ENCODE results near the gene ADRM1.
A peak's percentile ranks its signal among the peaks of the same experiment; 100 is the strongest.

The ADRM1 gene, protein sequence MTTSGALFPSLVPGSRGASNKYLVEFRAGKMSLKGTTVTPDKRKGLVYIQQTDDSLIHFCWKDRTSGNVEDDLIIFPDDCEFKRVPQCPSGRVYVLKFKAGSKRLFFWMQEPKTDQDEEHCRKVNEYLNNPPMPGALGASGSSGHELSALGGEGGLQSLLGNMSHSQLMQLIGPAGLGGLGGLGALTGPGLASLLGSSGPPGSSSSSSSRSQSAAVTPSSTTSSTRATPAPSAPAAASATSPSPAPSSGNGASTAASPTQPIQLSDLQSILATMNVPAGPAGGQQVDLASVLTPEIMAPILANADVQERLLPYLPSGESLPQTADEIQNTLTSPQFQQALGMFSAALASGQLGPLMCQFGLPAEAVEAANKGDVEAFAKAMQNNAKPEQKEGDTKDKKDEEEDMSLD

DNA sequence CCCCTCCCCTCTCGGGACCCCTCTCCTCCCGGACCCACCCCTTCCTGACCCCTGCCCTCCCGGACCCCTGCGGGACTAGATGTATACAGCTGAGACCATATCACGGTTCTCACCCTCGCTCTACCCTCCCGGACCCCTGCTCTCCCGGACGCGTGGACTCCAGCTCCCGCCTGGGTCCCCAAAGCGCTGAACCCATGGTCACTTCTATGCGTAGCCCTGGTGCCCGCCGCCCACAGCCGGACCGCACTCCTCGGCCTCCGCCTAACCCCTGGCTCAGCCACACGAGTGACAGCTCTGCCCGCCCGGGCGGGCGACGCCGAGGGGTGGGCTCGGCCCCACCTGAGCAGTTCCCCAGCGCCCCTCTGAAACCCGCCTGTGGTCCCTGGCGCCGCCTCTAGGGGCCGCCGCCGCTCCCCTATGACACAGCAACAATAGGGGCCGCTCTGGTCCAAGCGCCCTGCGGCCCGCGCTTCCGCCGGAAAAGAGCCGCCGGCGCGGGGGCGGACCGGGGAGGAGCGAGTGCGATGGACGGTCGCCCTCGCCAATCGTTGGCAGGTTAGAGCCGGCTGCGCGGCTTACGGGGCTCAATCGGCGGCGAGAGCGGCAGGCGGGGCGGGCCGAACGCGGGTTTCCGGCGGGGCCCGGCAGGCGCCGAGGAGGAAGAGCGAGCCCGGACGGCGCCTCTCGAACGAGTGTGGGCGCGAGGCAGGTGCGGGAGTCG lies at the start of gene ADRM1:
Gene ADRM1, plus strand, starts transcription at position 657 of the 721 bp plus-strand sequence. CDS start 572 bp downstream, outside the sequence.
- peak; percentile 93 to 94 for DNase-seq (ENCODE audit: low read depth in 2 of 2)

DNA sequence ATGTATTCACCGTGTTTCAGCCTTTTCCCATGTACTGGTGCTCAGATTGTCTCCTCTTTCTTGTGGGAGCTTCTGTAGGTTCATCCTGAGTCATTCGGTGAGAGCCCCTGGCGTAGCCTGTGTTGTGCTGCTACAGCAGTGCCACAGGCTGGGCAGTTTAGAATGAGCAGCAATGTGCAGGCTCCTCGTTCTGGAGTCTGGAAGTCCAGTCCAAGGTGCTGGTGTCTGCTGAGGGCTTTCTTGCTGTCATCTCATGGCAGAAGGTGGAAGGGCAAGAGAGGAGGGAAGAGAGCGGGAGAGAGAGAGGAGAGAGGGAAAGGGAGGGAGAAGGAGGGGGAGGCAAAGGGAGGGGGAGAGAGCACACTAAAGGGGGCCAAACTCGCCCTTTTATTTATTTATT lies 49.4 kb upstream of the ADRM1 start:
- DNase-seq (ENCODE audit: low read depth in 2 of 2) = no peak

DNA sequence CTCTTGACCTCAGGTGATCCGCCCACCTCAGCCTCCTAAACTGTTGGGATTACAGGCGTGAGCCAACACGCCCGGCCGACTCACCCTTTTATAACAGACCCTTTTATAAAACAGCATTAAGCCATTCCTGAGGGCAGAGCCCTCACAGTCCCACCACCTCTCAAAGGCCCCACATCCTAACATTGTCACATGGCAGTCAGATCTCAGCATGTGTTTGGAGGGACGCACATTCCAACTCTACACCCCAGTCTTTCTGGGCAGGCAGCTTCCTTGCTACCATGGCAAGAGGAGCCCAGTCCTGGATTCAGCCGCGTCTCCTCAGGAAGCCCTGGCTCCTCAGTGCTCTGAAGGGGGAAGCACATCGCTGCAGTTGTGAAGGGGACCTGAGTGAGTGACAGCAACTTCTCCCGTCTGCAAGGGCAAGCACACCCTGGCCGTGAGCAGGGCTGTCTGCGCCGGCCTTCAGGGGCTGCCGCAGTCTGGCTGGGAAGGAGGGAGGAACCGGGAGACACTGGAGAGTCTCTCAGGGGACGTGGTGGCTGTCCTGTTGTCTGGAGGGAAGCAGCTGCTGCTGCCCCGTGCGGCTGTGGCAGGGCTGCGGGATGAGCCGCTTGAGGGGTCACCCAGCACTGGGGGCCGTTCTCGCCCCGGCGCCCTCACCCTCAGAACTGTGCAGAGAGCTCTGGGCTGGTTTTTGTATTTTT lies 48.6 kb upstream of the ADRM1 start:
- no peak for DNase-seq (ENCODE audit: low read depth in 2 of 2)

DNA sequence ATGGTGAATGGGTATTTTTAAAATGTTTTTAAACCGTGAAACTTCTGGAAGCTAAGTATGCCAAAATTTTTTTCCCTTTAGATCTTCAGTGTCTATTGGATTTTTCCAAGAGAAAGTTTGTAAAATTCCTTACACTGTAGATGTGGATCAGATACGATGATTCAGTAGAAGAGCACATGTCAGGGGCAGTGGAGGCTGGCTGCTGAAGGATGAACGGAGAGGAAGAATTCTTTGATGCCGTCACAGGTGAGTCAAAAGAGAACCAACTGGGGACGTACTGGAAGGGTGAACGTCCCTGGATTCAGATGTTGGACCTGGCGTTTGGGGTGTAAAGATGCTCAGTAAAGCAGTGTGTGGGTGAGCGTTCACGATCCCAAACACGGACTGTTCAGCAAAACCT lies 46.8 kb upstream of the ADRM1 start:
- no peak for DNase-seq (ENCODE audit: low read depth in 2 of 2)

DNA sequence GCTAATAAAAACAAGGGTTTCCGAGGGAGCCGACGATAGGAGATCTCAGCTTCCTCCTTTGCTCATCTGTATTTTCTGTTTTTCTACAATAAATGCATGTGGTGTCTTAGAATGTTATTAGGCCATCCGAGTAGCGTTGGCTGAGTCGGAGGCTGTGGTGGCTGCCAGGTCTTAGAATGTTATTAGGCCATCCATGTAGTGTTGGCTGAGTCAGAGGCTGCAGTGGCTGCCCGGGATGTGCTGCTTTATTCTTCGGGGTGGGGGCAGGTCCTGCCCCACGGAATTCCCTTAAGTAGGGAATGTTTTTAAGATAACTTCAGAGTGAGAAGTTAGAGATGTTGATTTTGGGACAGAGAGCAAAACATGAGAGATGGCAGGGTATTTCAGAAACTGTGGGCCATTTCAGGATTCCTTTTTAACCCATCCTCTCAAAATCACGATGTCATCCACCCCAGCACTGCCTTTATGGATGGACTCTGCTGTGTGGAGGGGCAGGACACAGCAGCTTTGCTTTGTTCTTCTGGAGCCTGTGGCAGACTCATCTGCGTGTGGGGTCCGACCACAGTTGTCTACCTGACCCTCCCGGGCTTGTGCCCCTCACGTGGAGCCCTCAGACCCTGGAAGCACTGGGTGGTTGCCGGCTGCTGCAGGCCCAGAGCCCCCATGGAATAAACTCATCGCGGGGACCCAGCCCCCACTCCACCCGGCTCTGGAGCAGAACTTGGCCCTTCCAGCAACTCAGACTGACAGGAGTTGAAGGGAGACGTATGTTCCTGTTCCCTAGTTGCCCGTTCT lies 44.1 kb upstream of the ADRM1 start:
- DNase-seq (ENCODE audit: low read depth in 2 of 2) = no peak

DNA sequence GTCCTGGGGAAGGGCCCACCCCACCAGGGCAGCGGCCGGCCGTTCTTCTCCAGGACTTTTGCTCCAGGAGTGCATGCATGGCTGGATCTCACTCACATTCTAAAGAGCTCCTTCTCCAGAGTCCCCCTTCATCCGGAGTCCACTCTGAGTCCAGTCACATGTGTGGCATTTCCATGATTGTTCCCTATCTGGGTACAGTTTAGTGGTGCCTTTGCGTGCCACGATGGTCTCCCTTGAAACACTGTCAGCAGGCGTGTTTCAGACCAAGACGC lies 43.6 kb upstream of the ADRM1 start:
- no peak for DNase-seq (ENCODE audit: low read depth in 2 of 2)

DNA sequence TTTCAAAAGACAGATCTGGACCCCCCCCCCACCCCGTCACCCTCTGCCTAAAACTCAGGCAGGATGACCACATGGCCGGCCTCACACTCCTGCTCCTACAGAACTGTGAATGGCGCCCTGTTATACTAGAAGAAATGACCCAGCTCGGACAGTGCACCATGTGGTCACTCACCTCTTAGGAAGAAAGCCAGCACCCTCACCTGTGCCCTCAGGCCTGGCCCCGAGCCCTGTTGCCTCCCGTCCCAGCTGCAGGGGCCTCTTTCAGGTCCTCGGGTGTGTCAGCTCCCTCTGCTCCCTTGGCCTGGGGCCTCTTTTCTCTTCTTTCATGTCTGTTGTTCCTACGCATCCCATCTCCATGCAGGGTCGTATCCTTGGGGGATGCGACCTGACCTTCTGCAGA lies 40.7 kb upstream of the ADRM1 start:
- DNase-seq (ENCODE audit: low read depth in 2 of 2) = no peak

DNA sequence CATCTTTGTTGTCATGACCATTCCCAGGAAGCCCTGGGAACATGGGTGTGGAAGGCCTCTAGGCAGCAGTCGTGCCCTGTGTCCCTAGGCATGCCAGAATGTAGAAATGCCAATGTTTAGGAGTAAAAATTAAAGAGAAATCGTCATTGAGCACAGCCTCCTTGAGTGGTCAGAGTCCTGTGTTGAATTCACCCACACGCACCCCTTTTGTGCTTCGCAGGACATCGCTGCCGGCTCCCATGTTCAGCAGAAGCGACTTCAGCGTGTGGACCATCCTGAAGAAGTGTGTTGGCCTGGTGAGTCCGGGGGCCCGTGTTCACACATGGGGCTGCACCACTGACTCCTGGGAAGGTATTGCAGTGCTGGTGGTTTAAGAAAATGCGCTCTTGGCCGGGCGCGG lies 39.4 kb upstream of the ADRM1 start:
- no peak for DNase-seq (ENCODE audit: low read depth in 2 of 2)

DNA sequence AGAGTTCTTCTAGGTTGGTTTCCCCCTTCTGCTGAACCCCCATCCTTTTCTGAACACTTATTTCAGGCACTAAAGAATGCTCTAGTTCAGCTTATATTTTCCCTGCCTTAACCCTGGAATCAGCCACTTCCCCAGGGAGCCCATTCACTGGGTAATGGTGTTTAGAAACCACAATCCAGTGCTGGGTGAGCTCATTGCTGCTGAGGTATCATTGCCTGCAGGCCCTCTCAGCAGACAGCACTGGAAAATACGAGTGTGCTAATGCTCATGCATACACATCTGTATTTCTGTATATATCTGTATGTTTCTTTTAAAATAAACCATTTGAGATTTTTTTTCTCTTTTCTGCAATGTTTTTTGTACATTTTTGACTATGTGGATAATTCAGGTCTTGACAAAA lies 37.4 kb upstream of the ADRM1 start:
- DNase-seq (ENCODE audit: low read depth in 2 of 2) = no peak

DNA sequence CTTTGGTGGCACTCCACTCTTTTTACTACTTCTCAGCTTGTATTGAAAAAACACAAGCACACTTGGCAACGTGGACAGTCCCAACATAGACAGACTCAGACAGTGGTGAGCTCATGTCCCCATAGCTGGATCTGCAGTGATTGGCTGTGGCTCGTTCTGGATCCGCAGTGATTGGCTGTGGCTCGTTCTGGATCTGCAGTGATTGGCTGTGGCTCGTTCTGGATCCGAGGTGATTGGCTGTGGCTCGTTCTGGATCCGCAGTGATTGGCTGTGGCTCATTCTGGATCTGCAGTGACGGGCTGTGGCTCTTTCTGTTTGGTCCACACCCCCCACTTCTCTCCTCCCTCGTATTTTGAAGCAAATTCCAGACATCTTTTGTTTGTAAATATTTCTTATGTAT lies 36.5 kb upstream of the ADRM1 start:
- DNase-seq (ENCODE audit: low read depth in 2 of 2) = no peak

DNA sequence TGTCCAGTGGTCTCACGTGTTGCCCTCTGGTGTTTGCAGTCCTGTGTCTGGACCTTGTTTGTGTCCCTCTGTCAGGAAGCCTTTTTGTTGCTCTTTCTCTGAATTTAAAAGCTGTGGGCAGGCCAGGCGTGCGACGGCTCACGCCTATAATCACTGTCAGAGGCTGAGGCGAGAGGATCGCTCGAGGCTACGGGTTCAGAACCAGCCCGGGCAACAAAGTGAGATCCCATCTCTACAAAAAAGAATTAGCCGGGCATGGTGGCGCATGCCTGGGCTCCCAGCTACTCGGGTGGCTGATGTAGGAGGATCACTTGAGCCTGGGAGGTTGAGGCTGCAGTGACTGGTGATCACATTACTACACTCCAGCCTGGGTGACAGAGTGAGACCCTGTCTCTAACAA lies 35.9 kb upstream of the ADRM1 start:
- DNase-seq (ENCODE audit: low read depth in 2 of 2) = no peak

DNA sequence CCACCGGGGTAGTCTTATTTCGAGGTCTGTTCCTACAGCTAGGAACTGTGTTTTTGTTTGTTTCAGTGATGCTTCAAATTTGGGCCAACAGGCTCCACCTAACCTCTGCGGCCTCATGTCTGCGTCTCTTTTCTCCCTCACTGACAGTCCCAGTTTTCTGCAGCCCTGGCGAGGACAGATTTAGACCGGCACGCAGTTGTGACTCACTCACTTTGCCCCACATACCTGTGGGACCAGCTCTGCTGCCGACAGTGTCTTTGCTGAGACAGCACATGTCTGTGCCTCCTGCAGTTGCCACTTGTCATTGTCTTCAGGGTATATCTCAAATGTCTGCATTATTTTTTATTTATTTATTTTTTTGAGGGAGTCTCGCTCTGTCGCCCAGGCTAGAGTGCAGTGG lies 35.3 kb upstream of the ADRM1 start:
- DNase-seq (ENCODE audit: low read depth in 2 of 2) = no peak

DNA sequence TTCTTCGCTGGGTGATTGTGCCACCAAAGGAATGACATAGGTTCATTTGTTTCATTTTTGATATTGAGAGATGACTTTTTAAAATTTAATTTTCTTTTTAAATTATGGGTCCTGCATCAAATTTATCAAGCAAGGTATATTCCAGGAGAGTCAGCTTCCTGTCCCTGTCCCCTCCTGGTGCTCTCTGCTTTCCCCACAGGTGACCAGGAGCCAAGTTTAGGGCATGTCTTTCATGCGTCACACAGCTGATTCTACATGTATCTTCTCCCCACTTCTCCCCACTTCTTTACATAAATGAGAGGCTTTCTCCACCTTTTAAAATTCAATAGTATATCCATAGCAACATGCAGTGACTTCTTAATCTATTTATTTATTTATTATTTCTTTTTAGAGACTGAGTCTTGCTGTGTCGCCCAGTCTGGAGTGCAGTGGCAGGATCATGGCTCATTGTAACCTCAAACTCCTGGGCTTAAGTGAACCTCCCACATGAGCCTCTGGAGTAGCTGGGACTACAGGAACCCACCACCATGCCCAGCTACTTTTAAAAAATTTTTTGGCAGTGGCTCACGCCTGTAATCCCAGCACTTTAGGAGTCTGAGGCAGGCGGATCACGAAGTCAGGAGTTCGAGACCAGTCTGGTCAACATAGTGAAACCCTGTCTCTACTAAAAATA lies 34.4 kb upstream of the ADRM1 start:
- DNase-seq (ENCODE audit: low read depth in 2 of 2) = no peak

DNA sequence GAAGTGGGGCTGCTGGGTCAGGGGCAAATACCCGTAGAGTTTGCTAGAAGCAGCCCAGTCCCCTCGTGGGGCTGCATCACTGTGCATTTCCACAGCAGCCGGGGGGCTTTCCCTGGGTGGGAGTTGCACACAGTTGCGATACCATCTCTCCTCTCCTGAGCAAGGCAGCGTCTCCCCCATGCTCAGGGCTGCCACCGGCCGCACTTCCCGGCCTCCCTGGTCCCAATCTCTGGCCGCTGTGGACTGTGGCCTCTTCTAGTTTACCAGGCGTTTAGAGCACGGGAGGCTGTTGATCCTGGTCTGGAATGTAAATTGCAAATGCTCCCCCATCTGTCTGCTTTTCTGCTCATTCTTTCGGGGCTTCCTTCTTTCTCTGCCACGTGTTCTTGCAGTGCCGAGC lies 33.4 kb upstream of the ADRM1 start:
- no peak for DNase-seq (ENCODE audit: low read depth in 2 of 2)

DNA sequence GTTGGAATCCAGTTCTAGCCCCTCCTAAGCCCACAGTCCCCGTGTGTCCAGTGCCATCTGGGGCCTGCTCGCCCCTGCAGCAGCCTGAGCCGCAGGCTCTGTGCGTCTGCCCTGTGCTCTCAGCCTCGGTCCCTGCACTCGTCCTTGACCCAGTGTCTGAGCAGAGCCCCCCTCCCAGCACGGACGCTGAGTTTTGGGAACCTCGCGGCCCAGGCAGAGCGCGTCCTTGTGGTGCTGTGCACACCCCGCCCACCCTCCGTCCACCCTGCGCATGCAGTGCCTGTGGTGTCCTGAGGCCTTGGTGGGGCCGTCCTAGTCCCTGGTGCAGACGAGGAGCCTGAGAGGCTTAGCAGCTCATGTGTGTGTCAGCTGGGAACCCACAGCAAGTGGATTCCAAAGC lies 32.9 kb upstream of the ADRM1 start:
- no peak for DNase-seq (ENCODE audit: low read depth in 2 of 2)

DNA sequence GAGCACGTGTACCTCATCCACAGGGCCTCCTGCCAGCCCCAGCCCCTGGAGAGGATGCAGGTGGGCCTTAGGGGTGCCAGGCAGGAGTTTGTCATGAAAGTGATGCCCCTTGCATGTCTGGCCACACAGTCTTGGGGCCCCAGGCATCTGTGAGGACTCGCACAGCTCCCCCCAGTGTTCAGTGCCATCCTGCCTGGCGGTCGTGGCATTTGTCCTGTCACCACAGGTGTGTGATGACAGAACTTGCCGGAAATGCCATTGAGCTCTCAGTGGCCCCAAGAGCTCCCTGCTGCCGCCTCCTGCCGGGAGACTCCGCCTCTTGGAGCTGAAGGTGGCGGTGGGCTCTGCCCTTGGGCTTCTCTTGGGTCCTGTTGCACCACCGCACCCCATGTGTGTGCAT lies 30.6 kb upstream of the ADRM1 start:
- DNase-seq (ENCODE audit: low read depth in 2 of 2) = no peak

DNA sequence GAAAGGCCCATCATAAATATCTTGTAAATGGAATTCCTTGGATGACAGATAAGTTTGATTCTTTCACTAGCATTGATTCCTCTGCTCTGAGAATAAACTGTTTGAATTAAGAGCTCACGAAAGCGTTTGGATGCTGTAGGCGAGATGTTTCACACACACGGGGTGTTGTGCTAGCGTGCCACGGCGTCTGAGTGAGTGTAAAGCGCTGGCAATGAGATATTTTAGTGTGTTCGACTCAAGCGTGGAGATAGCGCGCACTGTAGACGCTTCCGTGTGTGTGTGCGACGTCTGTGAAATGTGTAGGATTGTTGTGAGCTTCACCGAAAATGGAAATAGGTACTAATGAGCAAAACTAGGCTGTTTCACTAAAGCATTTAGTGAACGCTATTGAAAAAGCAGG lies 29.4 kb upstream of the ADRM1 start:
- no peak for DNase-seq (ENCODE audit: low read depth in 2 of 2)

DNA sequence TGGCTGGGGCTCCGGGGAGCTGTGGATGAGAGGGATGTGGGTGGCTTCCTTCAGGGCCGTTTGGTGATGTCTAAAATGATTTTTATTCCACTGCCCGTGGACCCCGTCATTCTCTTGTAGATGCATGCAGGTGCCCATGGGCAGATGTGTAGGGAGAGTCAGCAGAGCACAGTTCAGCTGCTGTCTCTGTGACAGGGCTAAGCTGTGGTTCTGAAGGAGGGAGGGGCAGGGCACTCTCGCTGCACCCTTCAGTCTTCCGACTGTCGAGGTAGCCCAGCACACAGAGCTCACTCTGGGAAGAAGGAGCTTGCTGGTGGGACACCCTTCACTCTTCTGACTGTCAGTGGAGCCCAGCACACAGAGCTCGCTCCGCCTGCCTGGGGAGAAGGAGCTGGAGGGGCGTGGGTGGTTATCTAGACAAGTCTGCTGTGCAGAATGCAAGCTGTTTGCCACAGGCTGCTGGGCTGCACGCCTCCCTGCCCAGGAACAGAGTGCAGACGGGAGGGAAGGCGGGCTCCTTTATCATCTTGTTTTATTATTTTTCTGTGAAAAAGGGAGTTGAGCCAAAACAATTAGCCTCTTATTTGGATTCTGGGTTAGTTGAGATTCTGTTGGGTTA lies 28.4 kb upstream of the ADRM1 start:
- no peak for DNase-seq (ENCODE audit: low read depth in 2 of 2)

DNA sequence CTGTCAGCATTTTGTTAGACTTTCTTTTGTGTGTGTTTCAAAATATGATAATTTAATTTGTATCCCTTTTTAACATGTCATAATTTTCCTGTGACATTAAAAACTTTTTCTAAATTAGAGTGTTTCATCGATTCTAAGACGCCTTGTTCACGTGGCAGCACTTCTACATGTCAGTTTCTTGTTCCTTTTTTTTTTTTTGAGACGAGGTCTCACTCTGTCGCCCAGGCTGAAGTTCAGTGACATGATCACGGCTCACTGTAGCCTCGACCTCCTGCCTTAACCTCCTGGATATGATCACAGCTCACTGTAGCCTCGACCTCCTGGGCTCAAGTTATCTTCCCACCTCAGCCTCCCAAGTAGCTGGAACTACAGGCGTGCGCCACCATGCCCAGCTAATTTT lies 27.6 kb upstream of the ADRM1 start:
- no peak for DNase-seq (ENCODE audit: low read depth in 2 of 2)

DNA sequence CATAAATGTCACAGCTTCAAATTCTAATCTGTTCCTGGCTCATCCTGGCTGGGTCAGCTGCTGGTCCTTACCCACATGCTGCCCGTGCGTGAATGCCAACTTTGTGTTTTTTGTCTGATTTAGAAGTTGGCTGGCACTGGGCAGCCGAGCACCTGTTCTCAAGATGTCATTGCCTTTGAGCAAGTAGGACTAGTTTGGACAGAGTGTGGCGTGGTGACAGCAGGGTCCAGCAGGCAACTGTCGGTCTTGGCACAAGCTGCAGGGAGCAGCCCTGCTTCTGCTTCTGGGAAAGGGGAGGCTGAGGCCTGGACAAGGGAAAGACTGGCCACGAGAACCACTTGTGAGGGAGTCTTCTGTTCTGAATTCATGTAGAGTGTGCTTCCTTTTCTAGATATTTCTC lies 26.4 kb upstream of the ADRM1 start:
- DNase-seq (ENCODE audit: low read depth in 2 of 2) = no peak

DNA sequence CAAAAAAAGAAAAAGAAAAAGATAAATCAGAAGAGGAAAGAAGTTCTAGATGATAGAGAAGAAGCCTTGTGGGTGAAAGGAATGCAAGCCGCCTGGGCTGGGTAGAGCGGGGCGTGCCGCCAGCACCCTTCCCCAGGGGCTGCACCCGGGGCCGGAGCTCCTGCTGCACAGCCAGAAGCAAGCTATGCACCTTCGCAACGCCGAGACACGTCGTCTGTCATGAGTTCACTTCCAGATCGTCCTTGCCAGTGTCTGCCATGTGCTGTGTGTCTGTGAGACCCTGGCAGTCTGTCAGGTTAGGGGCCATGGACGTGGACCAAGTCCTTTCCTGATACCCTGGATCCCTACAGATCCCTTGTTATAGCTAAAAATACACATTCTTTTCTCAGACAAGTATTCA lies 25.5 kb upstream of the ADRM1 start:
- no peak for DNase-seq (ENCODE audit: low read depth in 2 of 2)
